HG03095 (cell line): ENCODE data around the gene CHST4.
"Not testable (repeated sequence)": the region's sequence is repeated elsewhere in the genome, so short reads cannot be mapped to it uniquely, and the experiment has no call there.

Experiments
- ATAC-seq: cut with Tn5 transposase; IDR thresholded peaks from one replicate; pipeline ENCODE4 v1.9.1; 2021; ENCODE audit warnings: moderate library complexity; ENCODE audit not compliant: unreplicated experiment

The CHST4 gene

GRCh38 chr16:71569621-71570020, 43.4 kb downstream of the CHST4 start:
- no peak for ATAC-seq

GRCh38 chr16:71570144-71570543, 43.9 kb downstream of the CHST4 start:
- ATAC-seq = no peak

GRCh38 chr16:71572497-71573116, 46.4 kb downstream of the CHST4 start:
- ATAC-seq = no peak

- ATAC-seq = no peak
Observed at GRCh38 chr16:71573387-71574094, 47.3 kb downstream of the CHST4 start.

- ATAC-seq = no peak
Observed at GRCh38 chr16:71574702-71575101, 48.5 kb downstream of the CHST4 start.

- ATAC-seq = no peak
Observed at GRCh38 chr16:71576971-71577370, 50.7 kb downstream of the CHST4 start, which contains the start of gene TAT. Gene TAT, minus strand, starts transcription at chr16:71577092. Its CDS starts 677 bp downstream, at chr16:71576415.

- ATAC-seq = not testable (repeated sequence)
Observed at GRCh38 chr16:71582553-71582848, 56.3 kb downstream of the CHST4 start.

GRCh38 chr16:71584543-71585317, 58.5 kb downstream of the CHST4 start:
- ATAC-seq = no peak

- no peak for ATAC-seq
Observed at GRCh38 chr16:71585318-71585703, 59.1 kb downstream of the CHST4 start.
